Esophagus (tissue), 2 donors: Measurements from ENCODE around the gene ADGRB2. TPM values are rescaled to one million over a fixed set of nuclear protein-coding genes. Genes with fewer than 3 reads are reported as not detected.

Experiments used
- H3K27ac ChIP-seq, 2 donors: one replicate each; pipeline ENCODE4 v1.5.1; 2013; ENCODE audit warnings: low read depth in 2 of 2, mild to moderate bottlenecking in 2 of 2, inconsistent platforms in 1 of 2, low read length in 1 of 2, moderate library complexity in 1 of 2
- H3K27me3 ChIP-seq, 2 donors: one replicate each; pipeline ENCODE4 v1.6.1; 2013; ENCODE audit warnings: low read length in 2 of 2, control low read depth in 1 of 2, mild to moderate bottlenecking in 1 of 2; ENCODE audit not compliant: insufficient read depth in 2 of 2, control insufficient read depth in 1 of 2
- H3K36me3 ChIP-seq, 2 donors: one replicate each; pipeline ENCODE4 v1.6.1; 2013; ENCODE audit warnings: low read length in 1 of 2; ENCODE audit not compliant: control insufficient read depth in 2 of 2, insufficient read depth in 2 of 2
- H3K4me1 ChIP-seq, 2 donors: one replicate each; pipeline ENCODE4 v1.6.1; 2013; ENCODE audit warnings: low read length in 1 of 2; ENCODE audit not compliant: control insufficient read depth in 2 of 2, insufficient read depth in 2 of 2
- H3K4me3 ChIP-seq, 2 donors: one replicate each; pipeline ENCODE4 v1.5.1; 2013; ENCODE audit warnings: low read length in 2 of 2, mild to moderate bottlenecking in 2 of 2, low read depth in 1 of 2, moderate library complexity in 1 of 2
- H3K9me3 ChIP-seq, 2 donors: one replicate each; pipeline ENCODE4 v1.6.1; 2013; ENCODE audit warnings: mild to moderate bottlenecking in 2 of 2, low read depth in 1 of 2, low read length in 1 of 2, moderate library complexity in 1 of 2; ENCODE audit not compliant: control insufficient read depth in 2 of 2, insufficient read depth in 1 of 2
- WGBS, 2 donors: extraction: QIAGEN DNeasy Blood & Tissue Kit; methylation state at CpG; one replicate each; pipeline ENCODE4 v1.1.7; 2013; 5-methylcytosine and 5-hydroxymethylcytosine counted together
- polyA plus RNA-seq, 2 donors: library from polyadenylated mRNA; stranded (reverse); fragments of 200-250 nt; gene quantifications; one replicate each; pipeline ENCODE4 v1.2.3, GENCODE V29; 2013
- donor health status: healthy with polysubstance abuse.
- donor health status: Bipolar disorder and iron deficiency.

The ADGRB2 gene
- polyA plus RNA-seq, 2 donors, result 0.34 to 0.51 TPM

- Histone ChIP-seq H3K36me3 (no peaks in the 10 kb centered on the region), H3K4me3 (no peak overlapping the region), H3K4me1 (peaks cover 0 to 2% of the 10 kb centered on the region in 2 donors), H3K9me3 (no peaks in the 10 kb centered on the region), H3K27me3 (no peaks in the 10 kb centered on the region), H3K27ac (no peak overlapping the region)
- 82 to 85% methylated on average over 23 of the region's 23 CpGs for WGBS, 2 donors
Observed at GRCh38 chr1:31679676-31680230, 84.4 kb downstream of the ADGRB2 start.

- Histone ChIP-seq H3K27ac (no peak overlapping the region), H3K36me3 (no peaks in the 10 kb centered on the region), H3K4me3 (no peak overlapping the region), H3K4me1 (peaks cover 0 to 2% of the 10 kb centered on the region in 2 donors), H3K27me3 (no peaks in the 10 kb centered on the region), H3K9me3 (no peaks in the 10 kb centered on the region)
- WGBS, 2 donors, result 41 to 43% methylated on average over 2 of the region's 2 CpGs
Observed at GRCh38 chr1:31679091-31679490, 85.0 kb downstream of the ADGRB2 start.

- Histone ChIP-seq H3K27me3 (no peaks in the 10 kb centered on the region), H3K9me3 (no peaks in the 10 kb centered on the region), H3K36me3 (no peaks in the 10 kb centered on the region), H3K4me3 (no peak overlapping the region), H3K4me1 (peaks cover 0 to 2% of the 10 kb centered on the region in 2 donors), H3K27ac (no peak overlapping the region)
- 87 to 88% methylated on average over 4 of the region's 4 CpGs for WGBS, 2 donors
Observed at GRCh38 chr1:31678681-31679080, 85.5 kb downstream of the ADGRB2 start.

GRCh38 chr1:31677949-31678348 lies 86.2 kb downstream of the ADGRB2 start:
- peaks cover 0 to 2% of the 10 kb centered on the region in 2 donors for H3K4me1 ChIP-seq
- 73% methylated on average over 6 of the region's 6 CpGs for WGBS, 2 donors

GRCh38 chr1:31677401-31677800 lies 86.7 kb downstream of the ADGRB2 start:
- Histone ChIP-seq H3K4me1 (peaks cover 0 to 2% of the 10 kb centered on the region in 2 donors), H3K27ac (no peak overlapping the region), H3K4me3 (no peak overlapping the region), H3K27me3 (no peaks in the 10 kb centered on the region), H3K9me3 (no peaks in the 10 kb centered on the region), H3K36me3 (no peaks in the 10 kb centered on the region)
- 74 to 75% methylated on average over 3 of the region's 3 CpGs for WGBS, 2 donors

More at GRCh38 chr1:31677949-31678348, 86.2 kb downstream of the ADGRB2 start:
- H3K9me3 ChIP-seq, result no peaks in the 10 kb centered on the region
- no peak overlapping the region for H3K27ac ChIP-seq
- no peaks in the 10 kb centered on the region for H3K27me3 ChIP-seq
- no peak overlapping the region for H3K4me3 ChIP-seq
- no peaks in the 10 kb centered on the region for H3K36me3 ChIP-seq

Other genes with a start within 250 kb of the ADGRB2 start
- gene TINAGL1, start 187.8 kb downstream of the ADGRB2 start, polyA plus RNA-seq, result 10 to 100 TPM; 16.4 to 20.0 TPM
- under 1 TPM in 1 of 2 donors, not detected in 1; 0.02 TPM for gene HCRTR1, start 146.7 kb downstream of the ADGRB2 start, polyA plus RNA-seq
- gene PEF1, start 119.5 kb downstream of the ADGRB2 start, polyA plus RNA-seq, result 10 to 100 TPM; 38.6 to 62.0 TPM
- 10 to 100 TPM; 12.2 to 25.2 TPM for gene COL16A1, start 60.3 kb downstream of the ADGRB2 start, polyA plus RNA-seq
- gene SPOCD1, start 51.7 kb upstream of the ADGRB2 start, polyA plus RNA-seq, result under 1 TPM; 0.08 to 0.13 TPM
- 10 to 100 TPM; 40.6 to 45.5 TPM for gene PTP4A2, start 174.0 kb upstream of the ADGRB2 start, polyA plus RNA-seq
- 10 to 100 TPM; 55.1 to 63.4 TPM for gene KHDRBS1, start 249.5 kb upstream of the ADGRB2 start, polyA plus RNA-seq